Astrocyte of the spinal cord (primary cell): ENCODE results near the gene NHEJ1.

Experiments
- DNase-seq: peaks from one replicate; pipeline ENCODE4 v3.0.0; 2011; ENCODE audit warnings: low read depth, low spot score
- H3K4me3 ChIP-seq: 2 replicates; pipeline ENCODE4 v1.5.1; 2011; ENCODE audit warnings: low read depth, mild to moderate bottlenecking, low read length, moderate library complexity
- in situ Hi-C: cut with HindIII; loops from 2 replicates; pipeline ENCODE4 v1.10.0; 2017; ENCODE audit warnings: low sequenced_read_pairs
- TF ChIP-seq, protein P1 (sequence below): IDR thresholded peaks from 2 replicates; pipeline ENCODE4 v1.5.1; 2012; ENCODE audit warnings: low read depth, mild to moderate bottlenecking, low read length, inconsistent platforms

Gene NHEJ1

GRCh38 chr2:219078126-219078525, 82.5 kb downstream of the NHEJ1 start:
- no peak for DNase-seq
- TF ChIP-seq, protein P1, sequence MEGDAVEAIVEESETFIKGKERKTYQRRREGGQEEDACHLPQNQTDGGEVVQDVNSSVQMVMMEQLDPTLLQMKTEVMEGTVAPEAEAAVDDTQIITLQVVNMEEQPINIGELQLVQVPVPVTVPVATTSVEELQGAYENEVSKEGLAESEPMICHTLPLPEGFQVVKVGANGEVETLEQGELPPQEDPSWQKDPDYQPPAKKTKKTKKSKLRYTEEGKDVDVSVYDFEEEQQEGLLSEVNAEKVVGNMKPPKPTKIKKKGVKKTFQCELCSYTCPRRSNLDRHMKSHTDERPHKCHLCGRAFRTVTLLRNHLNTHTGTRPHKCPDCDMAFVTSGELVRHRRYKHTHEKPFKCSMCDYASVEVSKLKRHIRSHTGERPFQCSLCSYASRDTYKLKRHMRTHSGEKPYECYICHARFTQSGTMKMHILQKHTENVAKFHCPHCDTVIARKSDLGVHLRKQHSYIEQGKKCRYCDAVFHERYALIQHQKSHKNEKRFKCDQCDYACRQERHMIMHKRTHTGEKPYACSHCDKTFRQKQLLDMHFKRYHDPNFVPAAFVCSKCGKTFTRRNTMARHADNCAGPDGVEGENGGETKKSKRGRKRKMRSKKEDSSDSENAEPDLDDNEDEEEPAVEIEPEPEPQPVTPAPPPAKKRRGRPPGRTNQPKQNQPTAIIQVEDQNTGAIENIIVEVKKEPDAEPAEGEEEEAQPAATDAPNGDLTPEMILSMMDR = peak; percentile 11
- in situ Hi-C loops = no loop called here
- no peak overlapping the region for H3K4me3 ChIP-seq

DNA sequence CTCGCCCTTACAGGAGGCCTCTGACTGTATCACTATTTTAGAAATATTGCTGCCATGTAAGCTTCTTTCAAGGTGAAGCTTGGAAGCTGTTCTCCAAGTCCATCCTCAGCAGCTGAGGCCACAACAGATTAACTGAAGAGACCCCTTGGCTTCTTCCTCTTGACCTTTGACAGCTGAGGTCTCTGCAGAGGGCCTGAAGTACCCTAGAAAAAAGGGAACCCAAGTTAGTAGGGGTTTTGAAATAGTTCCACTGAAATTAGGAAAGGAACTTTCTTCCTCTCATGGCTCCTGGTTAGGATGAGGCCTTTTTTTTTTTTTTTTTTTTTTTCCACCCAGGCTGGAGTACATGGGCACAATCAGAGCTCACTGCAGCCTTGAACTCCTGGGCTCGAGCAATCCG, 84.4 kb downstream of the NHEJ1 start:
- DNase-seq = no peak
- H3K4me3 ChIP-seq = no peak overlapping the region
- TF ChIP-seq, protein P1 = no peak
- in situ Hi-C loops = no loop called here

- TF ChIP-seq, protein P1 = peak; percentile 73
- in situ Hi-C loops = no loop called here
- no peak overlapping the region for H3K4me3 ChIP-seq
- DNase-seq = peak; percentile 79
Observed at GRCh38 chr2:219073413-219074129, 87.0 kb downstream of the NHEJ1 start.

DNA sequence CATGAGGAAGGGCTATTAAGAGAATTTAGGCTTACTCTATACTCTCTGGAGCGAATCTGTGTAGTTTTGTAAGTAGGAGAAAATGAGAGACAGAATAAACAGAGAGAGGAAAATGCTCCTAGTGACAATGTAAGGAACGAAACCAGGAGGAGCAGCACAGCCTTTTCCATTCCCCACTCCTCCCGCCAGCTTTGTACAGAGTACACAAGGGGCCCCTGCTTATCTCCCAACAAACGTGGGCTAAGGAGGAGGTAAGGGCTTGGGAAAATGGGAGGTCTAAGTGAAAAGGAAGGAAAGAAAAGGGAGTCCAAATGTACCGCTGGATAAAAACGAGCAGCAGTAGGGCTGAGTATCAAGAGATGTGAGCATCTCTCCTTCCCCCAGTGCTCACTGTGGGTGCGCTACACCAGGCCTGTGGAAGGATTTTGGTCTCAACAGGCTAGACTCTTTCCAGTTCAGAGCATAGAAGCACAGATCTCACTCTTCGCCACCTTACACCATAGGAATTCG, 87.8 kb downstream of the NHEJ1 start:
- no peak overlapping the region for H3K4me3 ChIP-seq
- in situ Hi-C loops = no loop called here
- DNase-seq = no peak
- TF ChIP-seq, protein P1 = no peak

DNA sequence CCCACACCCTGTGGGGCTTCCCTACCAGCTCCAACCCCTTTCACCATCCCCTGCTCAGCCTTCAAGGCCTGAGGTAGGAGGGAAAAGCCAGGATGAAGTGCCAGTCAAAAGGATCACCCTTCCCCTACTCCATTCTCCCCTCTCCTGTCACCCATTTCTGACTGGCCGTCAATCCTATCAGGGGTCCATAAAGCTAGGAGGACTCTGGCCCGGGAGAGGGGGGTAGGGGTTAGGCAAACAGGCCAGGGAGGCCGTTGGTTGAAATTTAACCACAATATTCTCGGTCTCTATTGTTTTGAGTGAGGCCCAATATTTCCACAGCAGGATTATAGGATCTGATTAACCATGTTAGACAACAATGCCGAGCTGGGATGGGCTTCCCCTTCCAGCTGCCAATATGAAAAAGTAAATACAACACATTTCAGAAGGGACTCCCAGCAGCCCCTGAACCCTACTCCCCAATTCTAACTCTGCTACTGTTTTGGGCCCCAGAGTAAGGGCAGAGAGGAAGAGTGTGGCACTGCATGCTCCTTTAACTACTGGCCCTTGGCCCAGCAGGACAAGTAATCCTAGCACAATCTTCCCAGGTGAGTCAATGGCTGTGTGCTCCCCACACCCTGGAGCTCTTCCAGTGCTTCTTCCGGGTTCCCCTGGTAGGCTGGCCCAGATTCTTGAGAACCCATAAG, 89.3 kb downstream of the NHEJ1 start:
- in situ Hi-C loops = no loop called here
- no peak for DNase-seq
- TF ChIP-seq, protein P1 = no peak
- H3K4me3 ChIP-seq = no peak overlapping the region

DNA sequence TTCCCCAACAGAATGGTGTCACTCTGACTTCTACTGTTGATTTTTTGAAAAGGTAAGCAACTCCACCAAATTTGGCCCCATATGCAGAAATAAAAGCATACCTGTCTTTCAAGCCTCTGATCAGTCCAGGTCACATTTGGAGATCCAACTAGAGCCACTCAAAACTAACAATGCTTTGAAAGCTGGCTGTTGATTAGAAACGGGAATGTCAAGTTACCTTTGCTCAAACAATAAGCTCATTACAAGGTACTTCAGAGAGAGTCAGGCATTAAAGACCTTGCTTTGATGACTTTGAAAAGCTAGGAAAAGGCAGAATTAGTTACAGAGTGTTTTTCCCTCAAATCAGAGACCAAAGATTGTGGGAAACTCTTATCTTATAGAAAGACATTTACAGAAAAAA, 95.1 kb downstream of the NHEJ1 start:
- DNase-seq = no peak
- TF ChIP-seq, protein P1 = no peak
- H3K4me3 ChIP-seq = no peak overlapping the region
- in situ Hi-C loops = no loop called here
